Neutrophil (primary cell): ENCODE data around the gene BAIAP2L2.

Source experiments
- H3K27ac ChIP-seq: fragments of 200-600 bp; sonication (generic); 2 replicates; pipeline ENCODE4 v1.5.1; 2016; ENCODE audit warnings: mild to moderate bottlenecking, moderate library complexity
- H3K27me3 ChIP-seq: fragments of 200-600 bp; sonication (generic); 2 replicates; pipeline ENCODE4 v1.6.0; 2016; ENCODE audit warnings: mild to moderate bottlenecking
- H3K36me3 ChIP-seq: fragments of 200-600 bp; sonication (generic); 2 replicates; pipeline ENCODE4 v1.5.1; 2017
- H3K4me1 ChIP-seq, 2 experiments: fragments of 200-600 bp in 1 of 2; sonication (generic) in 1 of 2; 1 replicate in 1 of 2; 2 replicates in 1 of 2; pipeline versions ENCODE4 v1.5.1 to v1.6.1; 2013 to 2016; ENCODE audit warnings: low read depth in 1 of 2, low read length in 1 of 2, mild to moderate bottlenecking in 1 of 2, moderate library complexity in 1 of 2; ENCODE audit not compliant: control insufficient read depth in 1 of 2, insufficient read depth in 1 of 2
- H3K4me3 ChIP-seq, 2 experiments: fragments of 200-600 bp in 1 of 2; sonication (generic) in 1 of 2; 1 replicate in 1 of 2; 2 replicates in 1 of 2; pipeline ENCODE4 v1.5.1; 2013 to 2016; ENCODE audit warnings: low read depth in 1 of 2, low read length in 1 of 2, mild to moderate bottlenecking in 1 of 2, moderate library complexity in 1 of 2
- H3K9me3 ChIP-seq: fragments of 200-600 bp; sonication (generic); 2 replicates; pipeline ENCODE4 v1.5.1; 2016
- TF ChIP-seq, protein P1 (sequence below): fragments of 200-600 bp; sonication (generic); IDR thresholded peaks from 2 replicates; pipeline ENCODE4 v1.5.1; 2016; ENCODE audit warnings: antibody characterized with exemption

The BAIAP2L2 gene

GRCh38 chr22:38075961-38076360, 34.5 kb downstream of the BAIAP2L2 start:
- H3K4me3 ChIP-seq, result no peak overlapping the region
- no peaks in the 10 kb centered on the region for H3K9me3 ChIP-seq
- H3K27me3 ChIP-seq, result peaks cover 17% of the 10 kb centered on the region
- TF ChIP-seq, protein P1, sequence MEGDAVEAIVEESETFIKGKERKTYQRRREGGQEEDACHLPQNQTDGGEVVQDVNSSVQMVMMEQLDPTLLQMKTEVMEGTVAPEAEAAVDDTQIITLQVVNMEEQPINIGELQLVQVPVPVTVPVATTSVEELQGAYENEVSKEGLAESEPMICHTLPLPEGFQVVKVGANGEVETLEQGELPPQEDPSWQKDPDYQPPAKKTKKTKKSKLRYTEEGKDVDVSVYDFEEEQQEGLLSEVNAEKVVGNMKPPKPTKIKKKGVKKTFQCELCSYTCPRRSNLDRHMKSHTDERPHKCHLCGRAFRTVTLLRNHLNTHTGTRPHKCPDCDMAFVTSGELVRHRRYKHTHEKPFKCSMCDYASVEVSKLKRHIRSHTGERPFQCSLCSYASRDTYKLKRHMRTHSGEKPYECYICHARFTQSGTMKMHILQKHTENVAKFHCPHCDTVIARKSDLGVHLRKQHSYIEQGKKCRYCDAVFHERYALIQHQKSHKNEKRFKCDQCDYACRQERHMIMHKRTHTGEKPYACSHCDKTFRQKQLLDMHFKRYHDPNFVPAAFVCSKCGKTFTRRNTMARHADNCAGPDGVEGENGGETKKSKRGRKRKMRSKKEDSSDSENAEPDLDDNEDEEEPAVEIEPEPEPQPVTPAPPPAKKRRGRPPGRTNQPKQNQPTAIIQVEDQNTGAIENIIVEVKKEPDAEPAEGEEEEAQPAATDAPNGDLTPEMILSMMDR, result no peak
- H3K36me3 ChIP-seq, result peaks cover 61% of the 10 kb centered on the region
- no peak overlapping the region for H3K27ac ChIP-seq
- peaks cover 1 to 2% of the 10 kb centered on the region in 2 experiments for H3K4me1 ChIP-seq

DNA sequence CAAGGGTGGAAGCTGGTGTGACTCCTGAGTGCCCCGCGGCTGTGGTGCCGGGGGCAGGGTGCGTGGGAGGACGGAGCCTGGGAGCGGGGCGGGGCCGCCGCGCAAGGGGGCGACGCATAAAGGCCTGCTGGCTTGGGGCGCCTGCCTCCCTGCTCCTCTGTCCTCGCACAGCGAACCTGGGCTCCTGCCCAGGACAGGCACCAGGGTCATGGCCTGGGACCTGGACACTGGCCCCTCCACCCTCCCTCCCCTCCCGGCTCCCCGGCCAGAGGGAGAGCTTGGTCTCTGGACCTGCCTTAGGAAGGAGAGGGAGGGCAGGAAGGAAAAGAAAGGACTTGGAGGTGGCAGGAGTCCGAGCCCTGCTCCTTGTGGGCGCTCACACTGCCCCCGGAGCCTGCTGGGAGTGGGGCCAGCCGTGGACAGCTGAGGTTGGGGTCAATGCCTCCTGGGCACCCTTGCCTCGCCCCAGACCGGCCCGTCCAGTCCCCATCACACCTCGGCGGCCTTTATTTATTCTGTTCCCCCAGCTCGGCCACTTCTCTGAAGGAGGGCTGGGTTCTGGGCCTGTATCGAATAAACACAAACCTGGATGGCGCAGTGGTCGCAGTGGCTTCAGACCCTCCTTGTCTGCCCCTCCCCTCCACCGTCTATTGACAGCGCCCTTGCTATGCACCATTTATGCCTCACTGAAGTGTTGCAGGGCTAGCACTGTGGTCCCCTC, 35.2 kb downstream of the BAIAP2L2 start:
- Histone ChIP-seq H3K36me3 (peaks cover 68% of the 10 kb centered on the region), H3K4me3 (no peak overlapping the region), H3K27me3 (peaks cover 10% of the 10 kb centered on the region), H3K9me3 (no peaks in the 10 kb centered on the region), H3K27ac (no peak overlapping the region), H3K4me1 (no peaks in the 10 kb centered on the region)
- TF ChIP-seq, protein P1, result no peak

DNA sequence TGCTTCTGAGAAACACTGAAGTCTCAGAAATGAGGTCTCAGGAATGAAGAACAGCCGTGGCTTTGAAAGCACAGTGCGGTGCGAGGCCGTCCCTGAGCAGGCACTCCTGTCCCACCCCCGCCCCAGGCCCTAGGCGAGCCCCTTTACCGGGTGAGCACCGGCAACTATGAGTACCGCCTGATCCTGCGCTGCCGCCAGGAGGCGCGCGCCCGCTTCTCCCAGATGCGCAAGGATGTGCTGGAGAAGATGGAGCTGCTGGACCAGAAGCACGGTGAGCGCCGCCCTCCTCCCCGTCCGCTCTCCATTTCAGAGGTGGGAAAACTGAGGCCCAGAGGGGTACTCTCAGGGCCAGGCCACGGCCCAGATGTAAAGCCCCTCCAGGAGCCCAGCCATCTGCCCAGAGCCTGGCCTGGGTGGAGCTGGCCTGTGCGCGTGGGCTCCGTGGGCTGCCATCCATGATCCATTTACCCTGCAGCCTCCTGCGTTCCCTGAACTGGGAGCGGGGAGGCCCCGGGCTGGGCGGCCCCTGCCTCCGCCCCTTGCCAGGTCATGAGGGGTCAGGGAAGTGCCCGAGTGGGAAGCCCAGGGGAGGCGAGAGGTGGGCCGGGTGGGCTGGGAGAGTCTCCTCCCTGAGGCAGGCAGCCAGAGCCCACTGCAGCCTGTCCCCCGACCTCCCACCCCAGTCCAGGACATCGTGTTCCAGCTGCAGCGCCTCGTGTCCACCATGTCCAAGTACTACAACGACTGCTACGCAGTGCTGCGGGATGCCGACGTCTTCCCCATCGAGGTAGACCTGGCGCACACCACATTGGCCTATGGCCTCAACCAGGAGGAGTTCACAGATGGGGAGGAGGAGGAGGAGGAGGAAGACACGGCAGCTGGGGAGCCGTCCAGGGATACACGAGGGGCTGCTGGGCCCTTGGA, 36.0 kb downstream of the BAIAP2L2 start:
- Histone ChIP-seq H3K9me3 (no peaks in the 10 kb centered on the region), H3K27me3 (peaks cover 2% of the 10 kb centered on the region), H3K36me3 (peaks cover 72% of the 10 kb centered on the region), H3K27ac (no peak overlapping the region), H3K4me1 (no peaks in the 10 kb centered on the region), H3K4me3 (no peak overlapping the region)
- TF ChIP-seq, protein P1, result no peak

- TF ChIP-seq, protein P1, result no peak
- Histone ChIP-seq H3K9me3 (no peaks in the 10 kb centered on the region), H3K27ac (no peak overlapping the region), H3K4me3 (no peak overlapping the region), H3K36me3 (peaks cover 81% of the 10 kb centered on the region), H3K27me3 (no peaks in the 10 kb centered on the region), H3K4me1 (no peaks in the 10 kb centered on the region)
These were observed 37.0 kb downstream of the BAIAP2L2 start for GRCh38 chr22:38073150-38074130.
